Stimulated activated CD8-positive, alpha-beta memory T cell treated with anti-CD3 and anti-CD28 coated beads, Interleukin-4, amount 100 ng/mL, for 24 hours (primary cell): ENCODE measurements around the gene NLE1.

ENCODE experiments used
- DNase-seq: peaks from one replicate; pipeline ENCODE4 v3.0.0-alpha.2; 2020; ENCODE audit warnings: low read depth

NLE1 gene

GRCh38 chr17:35086931-35087573 is 55.1 kb downstream of the NLE1 start:
- DNase-seq: no peak

- DNase-seq: no peak
Measured at GRCh38 chr17:35086164-35086563, 55.9 kb downstream of the NLE1 start.

- no peak for DNase-seq
Measured at GRCh38 chr17:35084987-35085386, 57.1 kb downstream of the NLE1 start.

- DNase-seq: no peak
Measured at GRCh38 chr17:35083071-35083470, 59.0 kb downstream of the NLE1 start.

- no peak for DNase-seq
Measured at GRCh38 chr17:35082073-35082657, 59.9 kb downstream of the NLE1 start.

GRCh38 chr17:35081638-35082037 is 60.5 kb downstream of the NLE1 start:
- DNase-seq: no peak

GRCh38 chr17:35080536-35080935 is 61.6 kb downstream of the NLE1 start:
- no peak for DNase-seq

- DNase-seq: no peak
Measured at GRCh38 chr17:35079547-35080423, 62.3 kb downstream of the NLE1 start.
